PFSK-1 (cell line): Measurements from ENCODE around the gene CCNYL1.

Source experiments
- FOXP2 ChIP-seq: optimal IDR thresholded peaks from 2 replicates; pipeline ENCODE3; 2011; ENCODE audit warnings: borderline replicate concordance, control low read depth, inconsistent platforms; ENCODE audit not compliant: insufficient read depth; ENCODE audit errors: extremely low read length, extremely low read depth
- POLR2AphosphoS5 ChIP-seq: IDR thresholded peaks from 2 replicates; pipeline ENCODE4 v1.6.1; 2012; ENCODE audit warnings: low read depth, mild to moderate bottlenecking, control low read depth, low read length, moderate library complexity
- SIN3A ChIP-seq: IDR thresholded peaks from 2 replicates; pipeline ENCODE4 v1.6.1; 2012; ENCODE audit warnings: mild to moderate bottlenecking, low read length, moderate library complexity, borderline replicate concordance; ENCODE audit not compliant: insufficient read depth
- TAF1 ChIP-seq: IDR thresholded peaks from 2 replicates; pipeline ENCODE4 v1.6.1; 2012; ENCODE audit warnings: low read length, control low read depth, borderline replicate concordance; ENCODE audit not compliant: insufficient read depth
- TF ChIP-seq, protein P1 (sequence below), 2 experiments: IDR thresholded peaks; 2 replicates each; pipeline versions ENCODE4 v1.6.1 to v1.8.0; 2011 to 2012; ENCODE audit warnings: low read depth in 2 of 2, low read length in 2 of 2, control low read depth in 1 of 2, inconsistent platforms in 1 of 2, mild to moderate bottlenecking in 1 of 2, moderate library complexity in 1 of 2; ENCODE audit not compliant: insufficient read depth in 1 of 2

Gene CCNYL1

DNA sequence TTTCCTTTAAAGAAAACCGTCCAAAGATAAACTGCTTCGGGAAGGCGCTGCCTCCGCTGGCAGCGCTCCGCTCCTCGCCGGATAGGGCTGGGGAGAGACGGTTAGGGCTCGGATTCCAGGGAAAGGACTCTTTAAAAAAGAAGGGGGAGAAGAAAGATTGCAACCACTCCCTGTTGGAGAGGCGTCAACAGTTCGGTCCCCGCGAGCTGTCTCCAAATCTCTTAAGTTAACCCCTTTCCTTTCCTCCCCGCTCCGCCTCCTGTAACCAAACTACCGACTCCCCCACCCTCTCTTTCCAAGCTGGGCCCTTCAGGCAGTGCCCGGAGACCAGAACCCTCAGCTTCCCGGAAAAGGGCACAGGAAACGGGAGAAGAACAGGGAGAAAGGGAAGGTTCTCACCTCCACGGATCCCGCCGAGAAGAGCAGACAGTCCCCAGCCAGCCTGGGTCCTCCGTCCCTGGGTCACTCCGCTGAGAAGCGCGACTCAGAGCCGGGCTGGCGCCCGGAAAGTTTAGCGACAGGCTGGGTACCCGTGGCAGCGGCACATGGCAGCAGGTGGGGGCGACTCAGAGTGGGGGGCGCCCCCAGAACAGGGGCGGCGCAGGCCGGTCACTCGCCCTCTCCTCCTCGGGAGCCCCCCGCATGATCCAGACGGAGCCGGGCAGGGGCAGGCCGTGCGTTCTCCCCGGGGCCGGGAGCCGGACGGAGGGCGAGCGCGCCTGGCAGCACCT, 57.6 kb downstream of the CCNYL1 start:
- TF ChIP-seq POLR2AphosphoS5 (no peak), TAF1 (no peak), FOXP2 (no peak), SIN3A (no peak)
- TF ChIP-seq, protein P1, sequence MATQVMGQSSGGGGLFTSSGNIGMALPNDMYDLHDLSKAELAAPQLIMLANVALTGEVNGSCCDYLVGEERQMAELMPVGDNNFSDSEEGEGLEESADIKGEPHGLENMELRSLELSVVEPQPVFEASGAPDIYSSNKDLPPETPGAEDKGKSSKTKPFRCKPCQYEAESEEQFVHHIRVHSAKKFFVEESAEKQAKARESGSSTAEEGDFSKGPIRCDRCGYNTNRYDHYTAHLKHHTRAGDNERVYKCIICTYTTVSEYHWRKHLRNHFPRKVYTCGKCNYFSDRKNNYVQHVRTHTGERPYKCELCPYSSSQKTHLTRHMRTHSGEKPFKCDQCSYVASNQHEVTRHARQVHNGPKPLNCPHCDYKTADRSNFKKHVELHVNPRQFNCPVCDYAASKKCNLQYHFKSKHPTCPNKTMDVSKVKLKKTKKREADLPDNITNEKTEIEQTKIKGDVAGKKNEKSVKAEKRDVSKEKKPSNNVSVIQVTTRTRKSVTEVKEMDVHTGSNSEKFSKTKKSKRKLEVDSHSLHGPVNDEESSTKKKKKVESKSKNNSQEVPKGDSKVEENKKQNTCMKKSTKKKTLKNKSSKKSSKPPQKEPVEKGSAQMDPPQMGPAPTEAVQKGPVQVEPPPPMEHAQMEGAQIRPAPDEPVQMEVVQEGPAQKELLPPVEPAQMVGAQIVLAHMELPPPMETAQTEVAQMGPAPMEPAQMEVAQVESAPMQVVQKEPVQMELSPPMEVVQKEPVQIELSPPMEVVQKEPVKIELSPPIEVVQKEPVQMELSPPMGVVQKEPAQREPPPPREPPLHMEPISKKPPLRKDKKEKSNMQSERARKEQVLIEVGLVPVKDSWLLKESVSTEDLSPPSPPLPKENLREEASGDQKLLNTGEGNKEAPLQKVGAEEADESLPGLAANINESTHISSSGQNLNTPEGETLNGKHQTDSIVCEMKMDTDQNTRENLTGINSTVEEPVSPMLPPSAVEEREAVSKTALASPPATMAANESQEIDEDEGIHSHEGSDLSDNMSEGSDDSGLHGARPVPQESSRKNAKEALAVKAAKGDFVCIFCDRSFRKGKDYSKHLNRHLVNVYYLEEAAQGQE (IDR thresholded peaks at IDR 0.05; ENCODE audit: insufficient read depth in 1 of 2, low read depth in 2 of 2, low read length in 2 of 2), result no peak

DNA sequence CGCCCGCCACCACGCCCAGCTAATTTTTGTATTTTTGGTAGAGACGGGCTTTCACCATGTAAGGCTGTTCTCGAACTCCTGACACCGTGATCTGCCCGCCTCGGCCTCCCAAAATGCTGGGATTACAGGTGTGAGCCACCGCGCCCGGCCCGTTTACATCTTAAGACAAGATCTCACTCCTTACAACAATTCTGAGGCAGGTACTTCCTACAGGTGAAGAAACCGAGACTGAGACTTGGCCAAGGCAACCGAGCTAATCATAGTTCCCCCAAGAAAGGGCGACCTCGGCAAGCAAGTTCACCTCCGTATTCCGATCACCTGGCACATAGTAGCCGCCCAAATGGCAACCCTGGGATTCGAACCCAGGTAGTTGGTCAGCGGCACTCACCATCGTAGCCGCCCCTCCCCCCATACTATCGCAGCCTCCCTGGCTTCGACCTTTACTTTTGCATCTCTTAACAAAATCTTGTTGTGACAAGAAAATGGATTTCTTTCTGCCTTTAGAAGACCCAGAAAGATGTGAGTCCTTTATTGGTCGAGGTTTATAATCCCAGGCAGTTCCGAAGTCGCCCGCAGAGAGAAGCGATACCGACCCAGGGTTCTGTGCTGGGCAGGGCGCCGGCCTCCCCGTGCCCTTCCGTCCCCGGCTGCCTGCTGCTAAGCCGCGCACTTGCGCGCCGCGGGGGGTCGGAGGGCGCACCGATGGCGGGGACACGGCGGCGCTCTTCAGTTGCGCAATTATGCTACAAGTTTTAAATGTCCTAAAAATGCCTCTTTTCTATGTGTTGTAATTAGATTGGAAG, 59.4 kb downstream of the CCNYL1 start:
- TF ChIP-seq POLR2AphosphoS5 (no peak), TAF1 (no peak), SIN3A (no peak), FOXP2 (no peak)
- TF ChIP-seq, protein P1 (IDR thresholded peaks at IDR 0.05; ENCODE audit: insufficient read depth in 1 of 2, low read depth in 2 of 2, low read length in 2 of 2), result no peak

DNA sequence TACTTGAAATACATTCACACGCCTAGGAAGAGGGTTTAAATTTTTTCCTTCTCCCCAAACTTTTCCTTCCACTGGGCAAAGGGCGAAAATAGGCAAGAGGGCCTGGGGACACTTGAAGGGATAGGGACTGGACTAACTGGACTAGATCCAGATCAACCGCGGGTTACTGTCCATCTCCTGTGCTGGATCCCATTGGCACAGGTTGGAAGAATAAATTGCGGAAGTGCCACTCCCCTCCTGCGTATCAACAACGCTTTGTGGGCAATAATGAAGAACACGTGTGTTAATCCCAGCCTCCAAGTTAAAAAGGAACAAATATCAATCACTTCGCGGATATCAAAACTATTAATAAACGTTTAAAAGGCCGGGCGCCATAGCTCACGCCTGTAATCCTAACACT, 60.0 kb downstream of the CCNYL1 start:
- TF ChIP-seq POLR2AphosphoS5 (no peak), FOXP2 (no peak), SIN3A (no peak), TAF1 (no peak)
- TF ChIP-seq, protein P1 (IDR thresholded peaks at IDR 0.05; ENCODE audit: insufficient read depth in 1 of 2, low read depth in 2 of 2, low read length in 2 of 2), result no peak

- TF ChIP-seq, protein P1 (IDR thresholded peaks at IDR 0.05; ENCODE audit: insufficient read depth in 1 of 2, low read depth in 2 of 2, low read length in 2 of 2), result no peak
- TF ChIP-seq SIN3A, result no peak
- no peak for TF ChIP-seq POLR2AphosphoS5
- no peak for TF ChIP-seq FOXP2
- no peak for TF ChIP-seq TAF1
Observed at GRCh38 chr2:207772081-207772843, 60.8 kb downstream of the CCNYL1 start.
